Skeletal muscle tissue (tissue), 4 donors: ENCODE results near the gene PRUNE1. TPM values are rescaled to one million over a fixed set of nuclear protein-coding genes. Genes with fewer than 3 reads are reported as not detected.

Experiments
- H3K27ac ChIP-seq: one replicate; pipeline ENCODE4 v1.7.0; 2013; ENCODE audit warnings: mild to moderate bottlenecking, low read depth, low read length, inconsistent platforms
- H3K27me3 ChIP-seq, 3 donors: one replicate each; pipeline ENCODE4 v1.7.0; 2013; ENCODE audit warnings: low read length in 3 of 3; ENCODE audit not compliant: control insufficient read depth in 3 of 3, insufficient read depth in 3 of 3
- H3K36me3 ChIP-seq, 3 donors: one replicate each; pipeline ENCODE4 v1.7.0; 2013; ENCODE audit warnings: low read length in 3 of 3; ENCODE audit not compliant: control insufficient read depth in 3 of 3, insufficient read depth in 3 of 3
- H3K4me1 ChIP-seq, 3 donors: one replicate each; pipeline ENCODE4 v1.7.0; 2013; ENCODE audit warnings: low read length in 3 of 3, mild to moderate bottlenecking in 3 of 3; ENCODE audit not compliant: control insufficient read depth in 3 of 3, insufficient read depth in 3 of 3
- H3K4me3 ChIP-seq, 3 donors: one replicate each; pipeline ENCODE4 v1.7.0; 2013; ENCODE audit warnings: low read length in 3 of 3
- H3K9ac ChIP-seq, 3 donors: one replicate each; pipeline ENCODE4 v1.7.0; 2013; ENCODE audit warnings: low read length in 3 of 3, mild to moderate bottlenecking in 3 of 3, moderate library complexity in 2 of 3, low read depth in 1 of 3
- H3K9me3 ChIP-seq, 3 donors: one replicate each; pipeline ENCODE4 v1.7.0; 2013; ENCODE audit warnings: low read length in 3 of 3; ENCODE audit not compliant: control insufficient read depth in 3 of 3
- total RNA-seq: library from RNA; depleted of rRNA; stranded (reverse); fragments of >200 nt; gene quantifications from one replicate; pipeline ENCODE4 v1.2.3, GENCODE V29; 2014
- donor health status: Osteomylitis.

Gene PRUNE1
- total RNA-seq, 1 donor from 2014 or later = 9.9 TPM

GRCh38 chr1:151013518-151013917 is 5.3 kb downstream of the PRUNE1 start:
- no peak overlapping the region for H3K27ac ChIP-seq

GRCh38 chr1:151024540-151025146 is 16.4 kb downstream of the PRUNE1 start:
- peaks cover 18 to 27% (median 26%) of the 10 kb centered on the region in 3 donors for H3K36me3 ChIP-seq
- peak overlapping the region; percentile 44 for H3K27ac ChIP-seq
- H3K9ac ChIP-seq = no peak overlapping the region
- H3K27me3 ChIP-seq = no peaks in the 10 kb centered on the region
- H3K9me3 ChIP-seq = no peaks in the 10 kb centered on the region
- H3K4me3 ChIP-seq = no peak overlapping the region
- H3K4me1 ChIP-seq = peaks cover 10 to 24% (median 10%) of the 10 kb centered on the region in 3 donors

More at GRCh38 chr1:151013518-151013917, 5.3 kb downstream of the PRUNE1 start:
- no peaks in the 10 kb centered on the region for H3K27me3 ChIP-seq
- no peak overlapping the region for H3K9ac ChIP-seq
- H3K4me1 ChIP-seq = peaks cover 11 to 18% (median 13%) of the 10 kb centered on the region in 3 donors
- no peak overlapping the region for H3K4me3 ChIP-seq
- peaks cover 4 to 10% (median 6%) of the 10 kb centered on the region in 3 donors for H3K36me3 ChIP-seq
- H3K9me3 ChIP-seq = no peaks in the 10 kb centered on the region

- Histone ChIP-seq H3K27ac (no peak overlapping the region), H3K9ac (no peak overlapping the region), H3K36me3 (peaks cover 25 to 33% (median 25%) of the 10 kb centered on the region in 3 donors), H3K4me1 (peaks cover 10 to 24% (median 10%) of the 10 kb centered on the region in 3 donors), H3K27me3 (no peaks in the 10 kb centered on the region), H3K9me3 (no peaks in the 10 kb centered on the region), H3K4me3 (no peak overlapping the region)
Observed at GRCh38 chr1:151026460-151026859, 18.2 kb downstream of the PRUNE1 start.

GRCh38 chr1:151032164-151032563 is 23.9 kb downstream of the PRUNE1 start:
- Histone ChIP-seq H3K4me1 (peaks cover 0 to under 1% (median 0%) of the 10 kb centered on the region in 3 donors), H3K4me3 (no peak overlapping the region), H3K9me3 (no peaks in the 10 kb centered on the region), H3K36me3 (peaks cover 33 to 46% (median 34%) of the 10 kb centered on the region in 3 donors), H3K27me3 (no peaks in the 10 kb centered on the region), H3K27ac (no peak overlapping the region), H3K9ac (no peak overlapping the region)

GRCh38 chr1:151035167-151035566 is 26.9 kb downstream of the PRUNE1 start:
- Histone ChIP-seq H3K27ac (no peak overlapping the region), H3K4me1 (no peaks in the 10 kb centered on the region), H3K27me3 (no peaks in the 10 kb centered on the region), H3K36me3 (peaks cover 18 to 32% (median 25%) of the 10 kb centered on the region in 3 donors), H3K9ac (no peak overlapping the region), H3K9me3 (no peaks in the 10 kb centered on the region), H3K4me3 (no peak overlapping the region)

- H3K27ac ChIP-seq = no peak within 1 kb of the TSS
- no peak within 1 kb of the TSS for H3K9ac ChIP-seq
- H3K4me3 ChIP-seq = no peak within 1 kb of the TSS
- H3K27me3 ChIP-seq = no peaks in the 10 kb centered on the region
- H3K4me1 ChIP-seq = no peaks in the 10 kb centered on the region
- no peaks in the 10 kb centered on the region for H3K9me3 ChIP-seq
- H3K36me3 ChIP-seq = peaks cover 14 to 24% (median 23%) of the 10 kb centered on the region in 3 donors
Observed at GRCh38 chr1:151036356-151036755, 28.1 kb downstream of the PRUNE1 start, which contains the start of gene BNIPL. Gene BNIPL, plus strand, starts transcription at chr1:151036586. Its CDS starts 140 bp downstream, at chr1:151036726.

GRCh38 chr1:151037032-151037431 is 28.8 kb downstream of the PRUNE1 start:
- H3K36me3 ChIP-seq = peaks cover 10 to 20% (median 19%) of the 10 kb centered on the region in 3 donors
- no peaks in the 10 kb centered on the region for H3K9me3 ChIP-seq
- H3K4me3 ChIP-seq = no peak overlapping the region
- no peak overlapping the region for H3K27ac ChIP-seq
- no peaks in the 10 kb centered on the region for H3K4me1 ChIP-seq
- no peaks in the 10 kb centered on the region for H3K27me3 ChIP-seq
- H3K9ac ChIP-seq = no peak overlapping the region

GRCh38 chr1:151039521-151039920 is 31.3 kb downstream of the PRUNE1 start:
- Histone ChIP-seq H3K36me3 (peaks cover 2 to 11% (median 9%) of the 10 kb centered on the region in 3 donors), H3K9ac (no peak overlapping the region), H3K9me3 (no peaks in the 10 kb centered on the region), H3K27me3 (no peaks in the 10 kb centered on the region), H3K4me3 (no peak overlapping the region), H3K4me1 (no peaks in the 10 kb centered on the region), H3K27ac (no peak overlapping the region)

- Histone ChIP-seq H3K9ac (no peak overlapping the region), H3K27ac (no peak overlapping the region), H3K4me1 (peaks cover 4 to 10% (median 7%) of the 10 kb centered on the region in 3 donors), H3K36me3 (peaks cover 0 to 3% (median 0%) of the 10 kb centered on the region in 3 donors), H3K27me3 (no peaks in the 10 kb centered on the region), H3K4me3 (no peak overlapping the region), H3K9me3 (no peaks in the 10 kb centered on the region)
Observed at GRCh38 chr1:151043163-151043562, 34.9 kb downstream of the PRUNE1 start.

GRCh38 chr1:151047591-151047924 is 39.3 kb downstream of the PRUNE1 start, which contains the start of gene C1orf56:
Gene C1orf56, plus strand, starts transcription at chr1:151047751. Its CDS starts 97 bp downstream, at chr1:151047848.
- Histone ChIP-seq H3K4me3 (peak within 1 kb of the TSS; percentile 92 to 94 (median 92)), H3K36me3 (peaks cover 2 to 21% (median 12%) of the 10 kb centered on the region in 3 donors), H3K9me3 (no peaks in the 10 kb centered on the region), H3K9ac (peak within 1 kb of the TSS; percentile 82 to 91 (median 90)), H3K4me1 (peaks cover 14 to 27% (median 14%) of the 10 kb centered on the region in 3 donors), H3K27ac (peak within 1 kb of the TSS; percentile 81), H3K27me3 (no peaks in the 10 kb centered on the region)
